ENCODE results near the gene GALNS. TPM values are rescaled to one million over a fixed set of nuclear protein-coding genes. Genes with fewer than 3 reads are reported as not detected.

Gene GALNS
- total and polyA plus RNA-seq, 2 of the 4 experiments (the other 2 are of a cell fraction): 7.2 to 32.5 TPM

GRCh38 chr16:88865310-88865709 is 8.6 kb upstream of the GALNS start:
- no peaks in the 10 kb centered on the region for H3K79me1 ChIP-seq (ENCODE audit: low read depth in 1 of 2, low read length in 2 of 2)
- no peak overlapping the region for H2BK5ac ChIP-seq (ENCODE audit: low read depth, low read length, poor library complexity, severe bottlenecking)
- H2AFZ ChIP-seq (replicated peaks; ENCODE audit: low read length, poor library complexity): no peak overlapping the region
- H3K18ac ChIP-seq (ENCODE audit: low read depth, low read length): no peak overlapping the region
- H3K4me2 ChIP-seq (ENCODE audit: low read depth, low read length): no peak overlapping the region
- H4K91ac ChIP-seq (ENCODE audit: insufficient read depth, low read depth, low read length): no peak overlapping the region
- dilution Hi-C loops (cut with HindIII; ENCODE audit: low sequenced_read_pairs, unreplicated experiment): no loop called here
- no peak overlapping the region for H3K4me3 ChIP-seq (ENCODE audit: insufficient read depth, low read depth, low read length)
- H3K9me3 ChIP-seq (ENCODE audit: control insufficient read depth, insufficient read depth, low read length): no peaks in the 10 kb centered on the region
- in situ Hi-C loops (cut with MboI; ENCODE audit: low sequenced_read_pairs): no loop called here
- peaks cover 14% of the 10 kb centered on the region; the same call in 1 of the 2 replicates for H3K36me3 ChIP-seq (ENCODE audit: control insufficient read depth, insufficient read depth, low read length)
- H2BK120ac ChIP-seq (ENCODE audit: low read depth, low read length): no peak overlapping the region
- POLR2A ChIA-PET (ENCODE audit: unreplicated experiment): no interaction called here
- H3K9me1 ChIP-seq (ENCODE audit: insufficient read depth, low read length): no peaks in the 10 kb centered on the region
- no peak overlapping the region for H4K8ac ChIP-seq (ENCODE audit: low read depth in 2 of 2, low read length in 2 of 2)
- ATAC-seq (ENCODE audit: low read depth) (no peak), DNase-seq (no peak)
- no peak overlapping the region for H2BK20ac ChIP-seq (ENCODE audit: low read depth, low read length)
- no peak overlapping the region for H3K4ac ChIP-seq (ENCODE audit: low read depth, low read length)
- peaks cover 14% of the 10 kb centered on the region for H3K27me3 ChIP-seq (ENCODE audit: control insufficient read depth, insufficient read depth, low read length)
- no peak overlapping the region for H3K23ac ChIP-seq (ENCODE audit: low read depth, low read length)
- intact Hi-C loops (cut with micrococcal nuclease): no loop called here
- no peak overlapping the region for H4K5ac ChIP-seq (ENCODE audit: low read depth, low read length)
- no peak overlapping the region for H2AK9ac ChIP-seq (replicated peaks; ENCODE audit: low read depth, low read length, poor library complexity)
- H2BK15ac ChIP-seq (ENCODE audit: low read depth, low read length): no peak overlapping the region
- H2AK5ac ChIP-seq (ENCODE audit: low read depth, low read length): no peak overlapping the region
- no peak overlapping the region for H3K27ac ChIP-seq (ENCODE audit: insufficient read depth, low read length)
- CTCF ChIA-PET: no interaction called here
- H3K4me1 ChIP-seq (ENCODE audit: control insufficient read depth, insufficient read depth, low read length): no peaks in the 10 kb centered on the region
- no peaks in the 10 kb centered on the region; the same call in 1 of the 2 replicates for H4K20me1 ChIP-seq (ENCODE audit: insufficient read depth, low read length)
- no peak overlapping the region for H3K56ac ChIP-seq (ENCODE audit: extremely low read depth, insufficient read depth, low read length)
- WGBS, 2 experiments (ENCODE audit: extremely low coverage in 2 of 2, insufficient read length in 1 of 2): 62% methylated on average over 9 of the region's 14 CpGs; no CpG with 5 or more reads in 1 of the 2 experiments
- H3K14ac ChIP-seq (replicated peaks; ENCODE audit: low read depth, low read length): no peak overlapping the region
- H3K9ac ChIP-seq (ENCODE audit: low read depth, low read length): no peak overlapping the region
- BruUV-seq (replicated peaks): no TSS peak
- TF ChIP-seq RCOR1 (IDR thresholded peaks at IDR 0.05; ENCODE audit: insufficient replicate concordance, low read length) (no peak), MAFK (IDR thresholded peaks at IDR 0.05; ENCODE audit: low read depth, low read length) (no peak), USF2 (IDR thresholded peaks at IDR 0.05; ENCODE audit: low read depth, low read length) (no peak), RAD21 (IDR thresholded peaks at IDR 0.05; ENCODE audit: low read length) (no peak), CHD1 (IDR thresholded peaks at IDR 0.05; ENCODE audit: low read depth, low read length) (no peak), ELK1 (IDR thresholded peaks at IDR 0.05; ENCODE audit: borderline replicate concordance, low read depth, low read length) (no peak), CEBPB (IDR thresholded peaks at IDR 0.05; ENCODE audit: low read depth, low read length) (no peak), MXI1 (IDR thresholded peaks at IDR 0.05; ENCODE audit: borderline replicate concordance, low read depth, low read length) (no peak), RFX5 (IDR thresholded peaks at IDR 0.05; ENCODE audit: low read depth, low read length) (no peak), POLR2A (IDR thresholded peaks at IDR 0.05; ENCODE audit: low read depth, low read length) (no peak), CTCF (conservative IDR thresholded peaks at IDR 0.05; ENCODE audit: low read depth, low read length) (no peak)

Data from IMR-90 (cell line).